Activated effector memory CD4-positive, alpha-beta T cell treated with anti-CD3 and anti-CD28 coated beads, Interleukin-2, amount 50 U/mL, for 16 hours (primary cell): ENCODE measurements around the gene TBKBP1.
"Not testable (repeated sequence)": the region's sequence is repeated elsewhere in the genome, so short reads cannot be mapped to it uniquely, and the experiment has no call there.

Source experiments
- DNase-seq: peaks from one replicate; pipeline ENCODE4 v3.0.0-alpha.2; 2020

Gene TBKBP1

GRCh38 chr17:47735139-47735464 lies 41.1 kb downstream of the TBKBP1 start:
- no peak for DNase-seq

GRCh38 chr17:47735536-47736011 lies 41.6 kb downstream of the TBKBP1 start:
- peak; percentile 65 for DNase-seq

- DNase-seq: peak; percentile 62
Measured at GRCh38 chr17:47736501-47737495, 42.8 kb downstream of the TBKBP1 start.

GRCh38 chr17:47738178-47738577 lies 44.2 kb downstream of the TBKBP1 start:
- no peak for DNase-seq

GRCh38 chr17:47739150-47739549 lies 45.2 kb downstream of the TBKBP1 start:
- DNase-seq: no peak

GRCh38 chr17:47739945-47740344 lies 46.0 kb downstream of the TBKBP1 start:
- DNase-seq: not testable (repeated sequence)

- no peak for DNase-seq
Measured at GRCh38 chr17:47741109-47741792, 47.3 kb downstream of the TBKBP1 start.

GRCh38 chr17:47741793-47742145 lies 47.8 kb downstream of the TBKBP1 start:
- DNase-seq: no peak

GRCh38 chr17:47742319-47743181 lies 48.6 kb downstream of the TBKBP1 start:
- peak; percentile 76 for DNase-seq

GRCh38 chr17:47744168-47745036 lies 50.4 kb downstream of the TBKBP1 start:
- DNase-seq: peak; percentile 56

- DNase-seq: no peak
Measured at GRCh38 chr17:47745037-47745380, 51.0 kb downstream of the TBKBP1 start.

GRCh38 chr17:47751471-47751870 lies 57.5 kb downstream of the TBKBP1 start:
- DNase-seq: no peak

GRCh38 chr17:47757386-47757785 lies 63.4 kb downstream of the TBKBP1 start:
- DNase-seq: no peak

- DNase-seq: no peak
Measured at GRCh38 chr17:47760409-47761140, 66.6 kb downstream of the TBKBP1 start.
